CD4-positive, alpha-beta T cell treated with Interleukin-6 at 100 ng/mL for 8 hours (primary cell): ENCODE data around the gene BIRC7.
"Not testable (repeated sequence)": the region's sequence is repeated elsewhere in the genome, so short reads cannot be mapped to it uniquely, and the experiment has no call there.

Experiments
- DNase-seq: peaks from one replicate; pipeline ENCODE4 v3.0.0-alpha.2; 2020; ENCODE audit warnings: mixed read lengths, low spot score

Gene BIRC7

DNA sequence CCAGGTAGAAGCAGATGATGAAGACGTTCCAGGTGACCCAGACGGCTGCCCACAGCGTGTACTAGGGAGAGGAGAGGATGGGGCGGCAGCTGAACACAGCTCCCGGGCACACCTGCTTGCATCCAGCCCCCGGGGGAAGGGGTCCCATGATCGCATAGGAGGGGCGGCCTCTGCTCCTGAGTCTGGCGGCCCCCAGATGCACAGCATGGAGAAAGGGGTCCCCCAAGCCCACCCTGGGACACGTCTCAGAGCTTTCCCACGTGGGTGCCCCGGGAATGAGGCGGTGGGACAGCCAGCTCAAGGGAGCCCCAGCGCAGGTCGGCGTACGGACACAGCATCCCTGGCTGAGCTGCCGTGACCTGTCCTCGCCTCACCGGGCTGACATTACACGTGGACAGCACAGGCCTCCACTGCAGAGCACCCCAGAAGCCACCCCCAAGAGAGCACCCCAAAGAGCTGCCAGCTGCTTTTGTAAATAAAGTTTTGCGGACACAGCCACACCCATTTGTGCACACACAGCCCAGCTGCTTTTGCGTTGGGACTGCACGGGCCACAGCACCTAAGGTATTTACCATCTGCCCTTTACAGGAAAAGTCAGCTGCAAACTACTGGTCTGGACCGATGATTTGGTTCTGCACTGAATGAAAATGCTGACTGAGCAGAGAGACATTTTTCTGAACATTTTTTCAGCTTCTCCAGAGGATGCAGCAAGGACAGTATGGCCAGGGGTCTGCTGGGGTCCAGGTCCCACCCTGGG, 13.3 kb downstream of the BIRC7 start:
- no peak for DNase-seq

DNA sequence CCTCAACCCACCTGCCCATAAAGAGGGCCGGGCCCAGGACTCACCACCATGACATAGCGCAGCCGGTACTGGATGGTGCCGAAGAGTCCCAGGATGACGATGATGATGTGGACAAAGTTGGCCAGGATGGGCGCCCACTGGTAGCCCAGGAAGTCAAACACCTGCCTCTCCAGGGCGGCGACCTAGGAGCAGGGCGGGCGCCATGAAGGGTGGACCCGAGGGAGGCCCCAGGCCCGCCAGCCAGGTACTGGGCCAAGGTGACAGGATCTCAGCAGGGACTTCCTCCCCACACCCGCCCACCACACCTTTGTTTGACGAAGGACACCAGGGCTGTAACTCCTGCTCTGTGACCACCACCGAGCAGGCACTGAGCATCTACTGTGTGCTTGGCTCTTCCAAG, 14.2 kb downstream of the BIRC7 start:
- no peak for DNase-seq

- DNase-seq = not testable (repeated sequence)
Observed at GRCh38 chr20:63251350-63251749, 15.6 kb downstream of the BIRC7 start.

DNA sequence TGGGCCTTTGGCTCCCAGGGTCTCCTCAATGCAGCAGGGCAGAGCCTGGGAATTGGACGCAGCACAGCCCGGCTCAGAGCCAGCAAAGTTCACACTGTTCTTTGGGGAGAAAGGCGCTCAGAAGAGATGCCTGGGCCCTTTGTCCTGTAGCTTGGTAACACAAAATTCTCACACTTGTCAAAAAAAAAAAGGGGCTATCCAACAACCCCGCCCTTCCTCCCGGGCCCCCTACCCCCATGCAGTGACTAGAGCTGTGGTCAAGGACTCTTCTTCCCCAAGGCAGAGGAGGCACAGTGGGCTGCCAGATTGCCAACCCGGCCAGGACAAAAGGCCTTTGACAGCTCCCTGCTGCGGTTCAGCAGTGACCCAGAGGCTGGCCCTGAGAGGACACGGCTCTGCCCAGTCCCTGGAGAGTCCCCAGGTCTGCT, 16.6 kb downstream of the BIRC7 start:
- DNase-seq = no peak

DNA sequence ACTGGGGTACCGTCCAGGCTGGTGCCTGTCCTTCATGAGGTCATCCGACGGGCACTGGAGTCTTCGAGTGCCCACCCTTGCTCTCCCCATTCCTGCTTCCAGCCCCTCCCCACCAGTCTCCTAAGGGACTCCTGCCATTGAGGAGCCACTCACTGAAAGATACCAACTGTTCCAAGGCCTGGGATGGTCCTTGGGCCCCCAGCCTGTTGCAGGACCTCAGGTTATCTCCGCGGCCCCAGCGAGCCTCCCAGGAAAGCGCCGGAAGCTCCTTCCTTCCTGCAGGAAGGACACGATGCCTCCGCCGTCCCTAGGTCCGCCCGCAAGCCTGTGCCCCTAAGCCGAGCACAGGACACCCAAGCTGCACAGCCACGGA, 17.3 kb downstream of the BIRC7 start:
- no peak for DNase-seq

DNA sequence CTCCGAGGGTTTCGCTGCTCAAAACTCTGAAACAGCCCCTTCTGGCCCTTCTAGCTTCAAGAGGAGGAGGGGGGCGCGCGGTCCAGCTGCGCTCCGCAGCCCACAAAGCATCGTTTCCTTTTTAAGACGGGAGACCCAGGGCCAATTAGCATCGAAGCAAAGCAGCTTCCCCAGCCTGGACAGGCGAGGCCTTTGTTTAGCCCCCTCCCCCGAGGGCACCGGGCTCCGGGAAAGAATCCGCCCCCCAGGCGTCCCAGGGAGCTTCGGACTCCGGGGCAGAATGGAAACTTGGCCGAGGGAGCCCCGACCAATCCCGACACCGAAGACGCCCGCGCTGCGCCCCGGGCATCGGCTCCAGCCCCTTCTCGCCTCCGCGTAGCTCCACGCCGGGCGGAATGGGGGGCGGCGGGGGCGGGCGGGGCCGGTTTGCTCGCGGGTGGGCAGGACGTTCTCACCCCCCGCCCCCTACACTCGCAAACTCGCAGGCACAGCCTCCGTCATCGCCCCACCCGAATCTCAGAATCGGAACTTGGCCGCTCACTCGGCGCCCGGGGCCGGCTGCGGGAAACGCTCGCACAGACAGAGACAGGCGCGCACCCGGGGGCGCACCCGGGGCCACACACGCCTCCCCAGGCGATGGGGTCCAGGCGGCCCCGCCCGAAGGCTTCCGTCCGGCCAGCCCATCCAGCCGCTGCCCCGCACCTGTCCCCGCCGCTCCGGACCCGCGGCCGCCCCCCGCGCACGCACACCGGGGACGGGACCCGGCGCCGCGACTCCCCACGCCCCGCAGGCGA, 17.9 kb downstream of the BIRC7 start:
- DNase-seq = no peak

DNA sequence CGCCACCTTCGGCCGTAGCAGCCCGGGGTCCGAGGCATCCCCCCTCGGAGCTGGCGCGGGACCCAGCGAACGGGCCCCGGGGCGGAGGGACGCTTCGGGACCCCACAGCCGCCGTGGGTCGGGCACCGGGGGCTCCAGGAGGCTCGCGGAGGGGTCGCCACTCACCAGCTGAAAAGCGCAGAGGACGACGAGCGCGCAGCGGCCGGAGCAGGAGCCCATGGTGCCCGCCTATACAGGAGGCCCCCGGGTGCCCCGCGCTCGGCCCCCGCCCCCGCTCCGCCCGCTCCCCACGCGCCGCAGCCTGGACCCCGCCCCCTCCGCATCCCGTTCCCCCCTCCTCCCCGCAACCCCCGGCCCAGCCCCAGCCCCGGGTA, 18.5 kb downstream of the BIRC7 start, which contains the start of gene NKAIN4:
TSS of gene NKAIN4 (minus strand) at position 232 of the 374 bp plus-strand sequence. CDS start at position 219, 13 bp downstream.
- DNase-seq = no peak

DNA sequence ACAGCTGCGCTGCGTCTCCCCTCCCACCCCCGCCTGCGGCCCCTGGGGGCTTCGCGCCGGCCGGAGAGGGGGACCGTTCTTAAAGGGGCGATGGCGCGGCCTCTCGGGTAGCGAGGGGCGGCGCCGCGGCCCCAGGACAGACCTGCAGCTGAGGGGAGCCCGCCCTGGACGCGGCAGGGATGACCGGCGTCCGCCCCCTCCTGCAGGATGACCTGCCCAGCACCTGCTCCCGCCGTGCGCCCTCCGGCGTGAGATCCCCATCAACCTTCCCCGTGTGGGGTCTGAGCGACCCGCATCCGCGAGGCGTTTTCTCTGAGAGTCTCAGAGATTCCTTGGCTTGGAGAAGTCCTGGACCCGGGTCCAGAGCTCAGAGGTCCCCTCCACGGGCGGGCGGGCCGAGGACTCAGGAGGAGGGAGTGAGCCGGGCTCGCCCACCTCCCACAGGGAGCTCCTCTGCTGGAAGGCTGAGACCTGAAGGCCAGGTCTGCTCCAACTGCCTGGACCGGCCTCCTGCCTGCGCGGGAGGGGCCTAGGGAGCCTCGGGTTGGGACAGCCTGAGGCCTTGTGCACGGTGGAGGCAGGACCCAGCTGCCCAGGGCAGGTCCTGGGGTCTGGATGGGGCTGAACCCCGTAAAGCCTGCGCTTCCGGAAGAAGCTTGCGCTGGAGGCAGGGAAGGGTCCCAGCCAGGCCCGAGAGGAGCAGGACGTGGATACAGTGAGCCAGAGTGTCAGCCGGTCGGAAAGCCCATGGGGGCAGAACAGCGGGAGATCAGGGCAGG, 19.1 kb downstream of the BIRC7 start:
- DNase-seq = no peak

DNA sequence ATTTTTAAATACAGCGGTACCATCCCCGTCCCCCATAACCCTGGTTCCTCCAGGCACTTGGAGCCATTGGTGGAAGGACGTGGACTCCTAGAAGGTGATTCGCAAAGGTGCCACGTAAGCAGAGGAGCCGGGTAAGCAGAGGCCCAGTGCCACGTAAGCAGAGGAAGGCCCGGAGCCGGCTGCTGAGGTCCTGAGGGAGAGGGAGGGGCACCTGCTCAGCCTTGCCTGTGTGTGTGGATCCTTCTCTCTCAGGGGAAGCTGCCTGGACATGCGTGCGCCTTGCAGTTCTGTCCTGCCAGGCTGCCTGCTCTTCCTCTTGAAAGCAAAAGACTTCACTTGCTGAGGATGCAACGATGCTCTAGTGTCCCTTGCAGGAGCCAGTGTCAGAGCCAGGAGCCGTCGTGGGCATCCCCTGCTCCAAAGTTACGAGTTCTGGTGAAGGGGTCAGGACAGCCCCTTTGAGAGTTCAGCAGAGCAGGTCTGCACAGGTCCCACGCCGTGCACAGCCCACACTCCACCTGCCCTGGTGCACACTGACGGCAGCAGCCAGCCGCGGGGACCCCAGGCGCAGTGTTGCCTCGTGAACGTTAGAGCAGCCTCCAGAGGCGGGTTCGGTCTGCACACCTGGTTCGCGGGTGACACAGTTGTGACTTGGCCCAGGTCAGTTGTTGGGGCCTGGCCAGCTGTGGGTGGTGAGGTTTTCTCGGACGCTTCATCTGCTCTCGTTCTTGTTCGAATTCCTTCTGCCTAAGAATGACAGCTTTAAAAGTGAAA, 20.4 kb downstream of the BIRC7 start:
- no peak for DNase-seq

GRCh38 chr20:63256954-63257353, 21.2 kb downstream of the BIRC7 start:
- no peak for DNase-seq

DNA sequence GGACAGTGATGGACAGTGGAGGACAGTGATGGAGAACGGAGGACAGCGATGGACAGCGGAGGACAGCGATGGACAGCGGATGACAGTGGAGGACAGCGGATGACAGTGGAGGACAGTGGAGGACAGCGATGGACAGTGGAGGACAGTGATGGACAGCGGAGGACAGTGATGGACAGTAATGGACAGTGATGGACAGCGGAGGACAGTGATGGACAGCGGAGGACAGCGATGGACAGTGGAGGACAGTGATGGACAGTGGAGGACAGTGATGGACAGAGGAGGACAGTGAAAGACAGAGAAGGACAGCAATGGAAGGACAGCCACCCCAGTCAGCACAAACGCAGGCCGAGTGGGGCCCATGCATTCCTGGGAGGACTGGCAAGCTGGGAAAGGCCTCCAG, 21.9 kb downstream of the BIRC7 start:
- DNase-seq = no peak

DNA sequence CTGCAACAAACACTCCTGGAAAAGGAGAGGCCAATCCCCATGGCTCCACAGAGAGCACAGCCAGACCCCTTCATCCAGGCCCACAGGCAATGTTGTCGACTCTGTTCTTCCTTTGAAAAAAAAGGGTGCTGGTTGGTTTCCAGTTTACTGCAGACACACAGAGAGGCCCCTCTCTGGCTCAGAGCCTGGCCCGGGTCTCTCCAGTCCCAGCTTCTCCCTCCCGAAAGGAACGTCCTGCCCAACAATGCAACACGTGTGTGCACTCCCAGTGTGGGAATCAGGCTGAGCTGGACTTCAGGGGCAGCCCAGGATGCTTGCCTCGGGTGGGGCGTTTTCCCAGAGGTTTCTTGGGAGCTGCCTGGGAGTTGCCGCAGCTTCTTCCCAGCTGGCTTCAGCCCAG, 23.1 kb downstream of the BIRC7 start:
- DNase-seq = no peak

- no peak for DNase-seq
Observed at GRCh38 chr20:63259734-63260460, 24.2 kb downstream of the BIRC7 start.

- no peak for DNase-seq
Observed at GRCh38 chr20:63260521-63260920, 24.8 kb downstream of the BIRC7 start.

- no peak for DNase-seq
Observed at GRCh38 chr20:63261060-63261794, 25.5 kb downstream of the BIRC7 start.

DNA sequence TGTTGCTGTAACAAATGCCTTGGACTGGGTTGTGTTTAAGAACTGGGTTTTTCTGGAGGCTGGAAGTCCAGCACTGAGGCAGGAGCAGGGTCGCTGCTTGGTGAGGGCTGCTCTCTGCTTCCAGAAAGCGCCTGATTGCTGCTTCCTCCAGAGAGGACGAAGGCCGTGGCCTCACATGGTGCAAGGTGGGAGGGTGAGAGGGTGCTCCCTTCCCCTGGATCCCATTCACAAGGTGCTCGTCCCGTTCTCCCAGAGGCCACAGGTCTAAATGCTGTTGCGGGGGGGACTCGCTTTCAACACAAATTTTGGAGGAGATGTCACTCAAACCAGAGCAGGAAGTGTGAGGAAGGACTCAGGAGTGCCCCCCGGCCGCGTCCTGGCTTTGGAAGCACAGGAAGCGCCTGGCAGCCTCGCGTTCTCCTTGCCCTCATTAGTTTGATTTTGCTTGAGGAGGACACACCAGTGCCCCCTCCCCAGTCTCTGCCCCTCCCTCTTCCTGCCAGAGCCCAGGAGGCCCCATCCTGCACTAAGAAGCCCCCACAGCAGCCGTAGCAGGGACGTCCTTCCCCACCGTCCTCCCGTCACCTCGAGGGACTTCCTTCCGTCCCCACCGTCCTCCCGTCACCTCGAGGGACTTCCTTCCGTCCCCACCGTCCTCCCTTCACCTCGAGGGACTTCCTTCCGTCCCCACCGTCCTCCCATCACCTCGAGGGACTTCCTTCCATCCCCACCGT, 26.3 kb downstream of the BIRC7 start:
- DNase-seq = no peak

DNA sequence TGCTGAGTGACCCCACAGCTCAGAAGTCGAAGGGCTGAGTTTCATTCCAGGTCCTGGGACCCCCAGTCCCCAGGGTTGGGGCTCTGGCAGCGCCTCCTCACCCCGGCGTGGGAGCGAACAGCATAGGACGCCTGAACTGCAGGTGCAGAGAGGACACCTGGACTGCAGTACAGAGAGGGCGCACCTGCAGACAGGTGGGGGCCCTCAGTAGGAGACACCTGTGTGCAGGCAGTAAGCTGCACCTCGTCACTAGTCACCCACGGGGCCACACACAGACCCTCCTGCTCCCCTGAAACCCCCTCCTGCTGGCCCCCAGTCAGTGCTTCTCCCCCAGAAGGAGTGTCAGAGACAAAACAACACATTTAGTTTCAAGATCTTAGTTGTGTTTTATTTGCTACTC, 27.1 kb downstream of the BIRC7 start:
- DNase-seq = no peak

GRCh38 chr20:63264000-63264399, 28.3 kb downstream of the BIRC7 start:
- DNase-seq = no peak

DNA sequence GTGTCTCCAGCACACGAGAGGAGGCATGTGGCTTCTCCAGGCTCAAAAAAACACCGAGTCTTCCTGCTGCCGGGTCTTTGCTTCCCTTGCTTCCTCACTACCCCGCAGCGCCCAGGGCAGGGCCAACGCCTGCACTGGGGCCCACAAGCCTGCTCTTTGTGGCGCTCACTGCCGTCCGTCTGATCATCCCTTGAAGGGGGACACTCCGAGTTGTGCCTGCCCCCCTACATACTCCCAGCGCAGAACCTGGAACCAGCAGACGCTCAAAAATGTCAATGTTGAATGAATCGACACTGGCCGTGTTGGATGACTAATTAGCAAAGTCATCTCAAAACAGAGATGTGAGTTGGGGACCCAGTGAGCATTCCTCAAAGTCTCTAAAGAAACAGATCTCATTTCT, 28.8 kb downstream of the BIRC7 start:
- DNase-seq = no peak
